GM12874 (cell line): Measurements from ENCODE around the gene PPP2R5C.

Experiments used
- TF ChIP-seq, protein P1 (sequence below): IDR thresholded peaks from 2 replicates; pipeline ENCODE4 v1.5.1; 2011; ENCODE audit warnings: low read depth, mild to moderate bottlenecking, control low read depth, low read length, moderate library complexity; ENCODE audit not compliant: insufficient read depth

PPP2R5C gene

DNA sequence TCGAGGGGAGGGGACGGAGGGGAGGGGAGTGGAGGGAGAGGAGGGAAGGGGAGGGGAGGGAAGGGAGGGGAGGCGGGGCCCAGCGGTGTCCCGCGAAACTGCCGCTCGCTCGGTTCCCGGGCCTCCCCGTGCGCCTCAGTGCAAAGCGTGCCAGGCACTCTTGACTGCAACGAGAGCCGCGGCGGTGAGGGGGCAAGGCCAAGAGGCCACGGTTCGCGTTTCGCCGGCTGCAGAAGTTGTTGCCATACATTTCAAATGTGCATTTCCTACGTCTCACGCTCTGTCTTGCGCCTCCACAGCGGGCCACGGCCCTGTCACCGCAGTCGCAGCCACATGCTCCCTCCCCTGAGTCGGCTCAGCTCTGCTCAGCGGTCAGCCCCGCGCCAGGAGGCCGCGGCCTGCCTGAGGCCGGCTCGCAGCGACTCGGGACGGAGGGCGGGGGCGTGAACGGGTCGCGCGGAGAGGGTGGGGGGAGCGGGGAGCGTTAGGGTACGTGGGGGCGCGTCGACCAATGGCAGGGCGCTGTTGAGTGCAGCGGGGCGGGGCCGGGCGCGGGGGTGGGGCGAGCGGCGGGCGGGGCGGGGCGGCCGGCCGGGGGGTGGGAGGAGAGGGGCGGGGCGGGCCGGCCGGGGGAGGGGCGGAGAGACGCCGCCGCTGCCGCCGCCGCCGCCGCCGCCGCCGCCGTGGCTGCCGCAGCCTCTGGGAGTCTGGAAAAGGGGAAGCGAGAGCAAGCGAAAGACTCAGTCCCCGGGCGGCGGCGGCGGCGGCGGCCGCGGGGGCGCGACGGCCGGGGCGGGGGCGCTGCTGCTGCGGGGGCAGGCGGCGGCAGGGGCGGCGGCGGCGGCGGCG is at the start of gene PPP2R5C:
TSS of gene PPP2R5C (plus strand) at position 678 of the 849 bp plus-strand sequence. CDS start 185 bp downstream, outside the sequence.
- TF ChIP-seq, protein P1, sequence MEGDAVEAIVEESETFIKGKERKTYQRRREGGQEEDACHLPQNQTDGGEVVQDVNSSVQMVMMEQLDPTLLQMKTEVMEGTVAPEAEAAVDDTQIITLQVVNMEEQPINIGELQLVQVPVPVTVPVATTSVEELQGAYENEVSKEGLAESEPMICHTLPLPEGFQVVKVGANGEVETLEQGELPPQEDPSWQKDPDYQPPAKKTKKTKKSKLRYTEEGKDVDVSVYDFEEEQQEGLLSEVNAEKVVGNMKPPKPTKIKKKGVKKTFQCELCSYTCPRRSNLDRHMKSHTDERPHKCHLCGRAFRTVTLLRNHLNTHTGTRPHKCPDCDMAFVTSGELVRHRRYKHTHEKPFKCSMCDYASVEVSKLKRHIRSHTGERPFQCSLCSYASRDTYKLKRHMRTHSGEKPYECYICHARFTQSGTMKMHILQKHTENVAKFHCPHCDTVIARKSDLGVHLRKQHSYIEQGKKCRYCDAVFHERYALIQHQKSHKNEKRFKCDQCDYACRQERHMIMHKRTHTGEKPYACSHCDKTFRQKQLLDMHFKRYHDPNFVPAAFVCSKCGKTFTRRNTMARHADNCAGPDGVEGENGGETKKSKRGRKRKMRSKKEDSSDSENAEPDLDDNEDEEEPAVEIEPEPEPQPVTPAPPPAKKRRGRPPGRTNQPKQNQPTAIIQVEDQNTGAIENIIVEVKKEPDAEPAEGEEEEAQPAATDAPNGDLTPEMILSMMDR: no peak

DNA sequence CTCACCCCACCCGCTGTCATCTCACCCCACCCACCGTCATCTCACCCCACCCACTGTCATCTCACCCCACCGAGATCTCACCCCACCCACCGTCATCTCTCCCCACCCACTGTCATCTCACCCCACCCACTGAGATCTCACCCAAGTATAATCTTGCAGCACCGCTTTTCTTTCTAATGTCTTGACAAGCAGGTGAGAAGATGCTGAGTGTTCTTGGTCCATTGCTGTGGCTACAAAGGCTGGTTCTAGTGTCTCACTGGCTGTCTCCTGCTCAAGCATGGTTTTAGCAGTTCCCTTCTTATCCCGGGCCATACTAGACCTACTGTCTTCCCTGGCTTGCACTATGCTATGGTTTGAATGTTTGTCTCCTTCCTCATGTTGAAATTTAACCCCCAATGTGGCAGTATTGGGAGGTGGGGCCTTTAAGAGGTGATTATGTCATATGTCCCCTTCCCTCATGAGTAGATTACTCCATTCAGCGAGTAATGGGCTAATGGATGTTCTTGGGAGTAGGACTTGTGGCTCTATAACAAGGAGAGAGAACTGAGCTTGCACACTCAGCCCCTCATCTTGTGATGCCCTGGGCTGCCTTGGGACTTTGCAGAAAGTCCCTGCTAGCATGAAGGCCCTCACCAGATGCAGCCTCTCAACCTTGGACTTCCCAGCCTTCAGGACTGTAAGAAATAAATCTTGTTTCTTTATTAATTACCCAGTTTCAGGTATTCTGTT is 47.7 kb upstream of the PPP2R5C start:
- TF ChIP-seq, protein P1: no peak

DNA sequence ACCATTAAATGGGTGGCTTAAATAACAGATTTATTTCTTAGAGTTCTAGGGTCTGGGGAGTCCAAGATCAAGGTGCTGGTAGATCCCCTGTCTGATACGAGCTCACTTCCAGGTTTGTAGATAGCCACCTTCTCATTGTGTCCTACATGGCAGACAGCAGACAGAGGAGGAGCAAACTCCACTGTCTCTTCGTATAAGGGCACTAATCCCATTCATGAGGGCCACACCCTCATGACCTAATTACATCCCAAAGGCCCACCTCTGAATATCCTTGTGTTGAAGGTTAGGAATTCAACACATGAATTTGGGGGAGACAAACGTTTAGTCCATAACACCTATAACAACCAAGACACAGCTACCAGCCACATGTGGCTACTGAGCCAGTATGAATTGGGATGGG is 47.1 kb upstream of the PPP2R5C start:
- TF ChIP-seq, protein P1: no peak

DNA sequence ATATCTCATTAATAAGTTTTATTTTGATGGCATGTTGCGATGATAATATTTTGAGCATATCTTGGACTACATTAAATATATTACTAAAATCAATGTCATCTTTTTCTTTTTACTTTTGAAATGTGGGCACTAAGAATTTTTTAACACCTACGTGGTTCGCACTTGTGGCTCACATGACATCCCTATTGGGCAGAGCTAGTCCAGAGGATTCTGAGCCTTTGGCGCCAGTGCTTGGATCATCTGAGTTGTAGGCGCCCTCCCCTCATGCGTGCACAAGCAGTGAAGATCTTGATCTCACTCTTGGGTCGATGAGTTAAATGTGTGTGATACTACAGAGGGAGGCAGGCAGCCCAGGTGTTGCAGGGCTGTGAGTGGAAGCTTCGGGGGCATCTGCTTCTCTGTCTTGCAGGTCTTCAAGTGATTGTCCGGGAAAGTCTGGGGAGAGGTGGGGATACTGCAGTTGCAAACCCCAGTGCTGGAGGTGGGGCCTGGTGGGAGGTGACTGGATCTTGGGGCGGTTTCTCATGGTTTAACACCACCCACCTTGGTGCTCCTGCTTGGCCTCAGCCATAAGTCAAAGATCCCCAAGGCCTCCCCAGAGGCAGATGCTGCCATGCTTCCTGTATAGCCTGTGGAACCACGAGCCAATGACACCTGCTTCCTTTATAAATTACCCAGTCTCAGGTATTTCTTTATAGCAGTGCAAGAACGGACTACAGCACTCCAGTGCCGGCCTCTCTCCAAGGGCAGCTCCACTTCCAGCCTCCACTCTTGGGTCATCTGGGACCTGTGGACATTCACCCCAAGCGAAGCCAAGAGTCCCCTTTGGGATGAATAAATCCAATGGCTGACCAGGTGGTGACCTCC is 46.1 kb upstream of the PPP2R5C start:
- TF ChIP-seq, protein P1: no peak

DNA sequence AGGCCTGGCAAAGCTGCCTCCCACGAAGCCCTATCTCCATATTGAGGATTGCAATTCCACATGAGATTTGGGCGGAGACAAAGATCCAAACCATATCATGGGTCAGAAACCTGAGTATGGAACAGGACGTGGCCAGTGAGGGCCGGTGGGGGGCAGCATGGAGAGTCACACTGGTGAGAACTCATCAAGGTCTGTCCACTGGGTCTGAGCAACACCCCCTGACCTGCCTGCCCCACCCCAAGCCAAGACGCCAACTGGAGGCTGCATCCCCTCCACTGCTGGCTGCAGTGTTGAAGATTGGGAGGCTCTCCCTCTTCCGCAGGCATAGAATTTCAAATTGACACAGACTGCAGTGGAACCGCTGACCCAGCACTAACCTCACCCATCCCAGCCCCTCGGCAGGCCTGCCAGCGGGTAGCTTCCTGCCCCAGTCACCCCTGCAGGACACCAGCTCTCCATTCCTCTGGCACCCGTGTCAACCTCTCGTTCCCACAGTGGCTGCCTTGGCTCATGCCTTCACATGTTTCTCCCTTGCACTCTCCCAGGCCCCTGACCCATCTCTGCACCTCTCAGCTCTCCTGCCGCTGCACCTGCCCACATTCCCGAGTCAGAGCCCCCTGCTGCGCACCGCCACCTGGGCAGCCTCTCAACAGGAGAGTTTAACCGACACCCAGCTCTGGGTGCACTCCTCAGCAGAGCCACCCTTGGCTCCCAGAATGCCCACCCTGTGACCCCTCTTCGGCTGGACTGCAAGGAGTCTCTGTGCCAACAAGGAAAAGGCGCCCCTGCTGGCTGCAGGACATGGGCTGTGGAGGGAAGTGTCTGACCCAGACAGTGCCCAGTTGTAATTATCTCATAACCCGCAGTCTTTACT is 45.2 kb upstream of the PPP2R5C start:
- TF ChIP-seq, protein P1: no peak

DNA sequence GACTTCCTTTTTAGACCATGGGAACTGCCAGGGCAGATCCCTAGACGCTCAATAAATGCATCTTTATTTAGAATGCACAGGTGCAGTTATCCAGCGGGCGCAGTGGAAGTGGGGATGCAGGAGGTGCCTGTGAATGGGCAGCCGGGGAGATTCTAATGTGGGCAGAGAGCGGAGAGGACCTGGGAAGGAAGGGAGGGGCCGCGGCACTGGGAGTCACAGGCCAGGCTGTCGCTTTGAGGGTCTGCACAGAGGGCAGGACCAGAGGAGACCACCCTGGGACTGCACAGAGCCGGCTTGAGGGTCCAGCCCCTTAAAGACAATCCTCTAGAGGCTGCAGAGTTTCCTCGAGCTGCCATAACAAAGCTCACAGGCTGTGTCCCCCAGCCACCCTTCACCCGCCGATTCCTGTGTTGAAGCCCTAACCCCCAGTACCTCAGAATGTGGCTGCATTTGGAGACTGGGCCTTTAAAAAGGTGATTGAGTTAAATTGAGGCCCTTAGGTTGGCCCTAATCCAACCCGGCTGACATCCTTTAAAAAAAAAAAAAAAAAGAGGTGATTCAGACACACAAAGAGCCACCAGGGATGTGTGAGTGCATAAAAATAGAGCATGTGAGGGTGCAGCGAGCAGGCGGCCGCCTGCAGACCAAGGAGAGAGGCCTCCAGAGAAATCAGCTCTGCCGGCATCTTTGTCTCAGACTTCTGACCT is 44.4 kb upstream of the PPP2R5C start:
- TF ChIP-seq, protein P1: no peak
